ENCODE results near the gene FAIM2. TPM values are rescaled to one million over a fixed set of nuclear protein-coding genes. Genes with fewer than 3 reads are reported as not detected.

Gene FAIM2
- total and polyA plus RNA-seq, 2 donors (not counting 3 experiments of a cell fraction or from before 2014, with no cell fraction given) = 0.01 TPM; not detected in 1

DNA sequence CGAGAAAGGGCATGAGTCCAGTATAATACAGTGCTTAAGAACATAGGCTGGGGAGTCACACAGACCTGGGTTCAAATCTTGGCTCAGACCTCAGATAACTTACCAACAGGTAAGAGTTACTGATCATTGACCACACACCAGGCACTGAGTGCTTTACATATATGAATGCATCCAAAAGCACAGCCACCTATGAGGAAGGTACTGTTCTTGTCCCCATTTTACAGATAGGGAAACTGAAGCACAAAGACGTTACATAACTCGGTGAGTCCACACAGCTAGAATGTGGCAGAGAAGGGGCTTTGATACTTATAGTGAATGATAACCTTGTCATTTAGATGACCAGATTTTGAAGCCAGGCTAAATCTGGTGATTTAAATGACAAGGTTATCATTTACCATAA is 27.6 kb downstream of the FAIM2 start:
- Histone ChIP-seq H3K9me3 (replicated peaks; ENCODE audit: control insufficient read depth, insufficient read depth, low read length) (no peaks in the 10 kb centered on the region), H3K36me3 (ENCODE audit: control insufficient read depth in 2 of 2, extremely low read depth in 1 of 2, insufficient read depth in 2 of 2, low read length in 2 of 2) (no peaks in the 10 kb centered on the region), H2AFZ (ENCODE audit: low read depth, low read length) (no peak overlapping the region), H4K20me1 (replicated peaks; ENCODE audit: control insufficient read depth, extremely low read depth, insufficient read depth, low read length) (no peaks in the 10 kb centered on the region), H3K27ac (ENCODE audit: insufficient read depth, low read depth, low read length) (no peak overlapping the region), H3K4me1 (ENCODE audit: control insufficient read depth, extremely low read depth, insufficient read depth, low read length) (no peaks in the 10 kb centered on the region), H3K4me3 (replicated peaks in 1 of 3; ENCODE audit: insufficient read depth in 1 of 3, low read depth in 1 of 3, low read length in 3 of 3) (no peak overlapping the region), H3K9ac (replicated peaks; ENCODE audit: extremely low read depth, insufficient read depth, low read length) (no peak overlapping the region), H3K4me2 (ENCODE audit: insufficient read depth, low read length) (no peak overlapping the region), H3K79me2 (ENCODE audit: control insufficient read depth, insufficient read depth, low read length) (no peaks in the 10 kb centered on the region), H3K27me3 (ENCODE audit: control insufficient read depth in 2 of 2, insufficient read depth in 2 of 2, low read length in 2 of 2) (peaks cover 0 to 6% of the 10 kb centered on the region in 2 experiments), H3K9me1 (replicated peaks; ENCODE audit: control insufficient read depth, extremely low read depth, insufficient read depth, low read length) (no peaks in the 10 kb centered on the region)
- FAIRE-seq (no peak), DNase-seq (ENCODE audit: low read depth, low spot score) (no peak)
- intact Hi-C loops (cut with micrococcal nuclease) = no loop called here
- dilution Hi-C loops (cut with MboI; ENCODE audit: extremely low pct_ligation_motif_present, low sequenced_read_pairs) = no loop called here
- CTCF ChIA-PET = no interaction called here
- no TSS peak for BruUV-seq (replicated peaks)
- TF ChIP-seq GATA2 (IDR thresholded peaks at IDR 0.05; ENCODE audit: insufficient read depth, insufficient read length, low read depth, low read length) = no peak
- TF ChIP-seq FOS (IDR thresholded peaks at IDR 0.05; ENCODE audit: borderline replicate concordance, insufficient read depth, low read length) = no peak
- no peak for TF ChIP-seq POLR2A (IDR thresholded peaks at IDR 0.05; ENCODE audit: low read depth, low read length)
- TF ChIP-seq POLR2AphosphoS5 (IDR thresholded peaks at IDR 0.05; ENCODE audit: insufficient read depth, low read depth, low read length) = no peak
- TF ChIP-seq, protein P1, sequence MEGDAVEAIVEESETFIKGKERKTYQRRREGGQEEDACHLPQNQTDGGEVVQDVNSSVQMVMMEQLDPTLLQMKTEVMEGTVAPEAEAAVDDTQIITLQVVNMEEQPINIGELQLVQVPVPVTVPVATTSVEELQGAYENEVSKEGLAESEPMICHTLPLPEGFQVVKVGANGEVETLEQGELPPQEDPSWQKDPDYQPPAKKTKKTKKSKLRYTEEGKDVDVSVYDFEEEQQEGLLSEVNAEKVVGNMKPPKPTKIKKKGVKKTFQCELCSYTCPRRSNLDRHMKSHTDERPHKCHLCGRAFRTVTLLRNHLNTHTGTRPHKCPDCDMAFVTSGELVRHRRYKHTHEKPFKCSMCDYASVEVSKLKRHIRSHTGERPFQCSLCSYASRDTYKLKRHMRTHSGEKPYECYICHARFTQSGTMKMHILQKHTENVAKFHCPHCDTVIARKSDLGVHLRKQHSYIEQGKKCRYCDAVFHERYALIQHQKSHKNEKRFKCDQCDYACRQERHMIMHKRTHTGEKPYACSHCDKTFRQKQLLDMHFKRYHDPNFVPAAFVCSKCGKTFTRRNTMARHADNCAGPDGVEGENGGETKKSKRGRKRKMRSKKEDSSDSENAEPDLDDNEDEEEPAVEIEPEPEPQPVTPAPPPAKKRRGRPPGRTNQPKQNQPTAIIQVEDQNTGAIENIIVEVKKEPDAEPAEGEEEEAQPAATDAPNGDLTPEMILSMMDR (IDR thresholded peaks at IDR 0.05; ENCODE audit: extremely low read depth in 1 of 2, insufficient read depth in 1 of 2, low read depth in 1 of 2, low read length in 2 of 2) = no peak
- no peak for TF ChIP-seq JUN (IDR thresholded peaks at IDR 0.05; ENCODE audit: borderline replicate concordance, insufficient read depth, insufficient read length, low read depth)
- TF ChIP-seq MYC (IDR thresholded peaks at IDR 0.05; ENCODE audit: low read depth, low read length) = no peak
- TF ChIP-seq, protein P2, sequence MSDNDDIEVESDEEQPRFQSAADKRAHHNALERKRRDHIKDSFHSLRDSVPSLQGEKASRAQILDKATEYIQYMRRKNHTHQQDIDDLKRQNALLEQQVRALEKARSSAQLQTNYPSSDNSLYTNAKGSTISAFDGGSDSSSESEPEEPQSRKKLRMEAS (IDR thresholded peaks at IDR 0.05; ENCODE audit: insufficient read depth, insufficient read length) = no peak
- TF ChIP-seq EZH2 (IDR thresholded peaks at IDR 0.05; ENCODE audit: borderline replicate concordance, low read depth, low read length, severe bottlenecking) = no peak
- POLR2A ChIA-PET = no interaction called here
